Testis (tissue), 3 donors: ENCODE measurements around the gene GPR179. TPM values are rescaled to one million over a fixed set of nuclear protein-coding genes. Genes with fewer than 3 reads are reported as not detected.

Source experiments
- DNase-seq: peaks from one replicate; pipeline ENCODE4 v3.0.0-alpha.2; 2019
- H3K27ac ChIP-seq, 2 donors: fragments of 200-600 bp; sonication (generic); one replicate each; pipeline ENCODE4 v1.5.1; 2019
- H3K27me3 ChIP-seq: fragments of 200-600 bp; sonication (generic); one replicate; pipeline ENCODE4 v1.5.1; 2019
- H3K36me3 ChIP-seq: fragments of 200-600 bp; sonication (generic); one replicate; pipeline ENCODE4 v1.5.1; 2017; ENCODE audit warnings: low read depth; ENCODE audit errors: missing control alignments
- H3K4me1 ChIP-seq: fragments of 200-600 bp; sonication (generic); one replicate; pipeline ENCODE4 v1.5.1; 2019
- H3K4me3 ChIP-seq, 2 donors: fragments of 200-600 bp; sonication (generic); one replicate each; pipeline ENCODE4 v1.5.1; 2017 to 2019
- H3K9me3 ChIP-seq: fragments of 200-600 bp; sonication (generic); one replicate; pipeline ENCODE4 v1.5.1; 2017
- POLR2A ChIP-seq: fragments of 450-650 bp; IDR thresholded peaks from one replicate; pipeline ENCODE4 v1.6.1; 2017; ENCODE audit warnings: antibody characterized with exemption, mild to moderate bottlenecking, moderate library complexity
- WGBS, 2 donors: methylation state at CpG; one replicate each; pipeline ENCODE4 v1.1.5; 2018; 5-methylcytosine and 5-hydroxymethylcytosine counted together
- intact Hi-C: fragments of 100-400 bp; cut with DNase I; formaldehyde crosslinking; loops from one replicate; pipeline ENCODE4 v1.15.1; 2023; ENCODE audit warnings: low total_unique reads
- polyA plus RNA-seq: library from polyadenylated mRNA; stranded (reverse); fragments of 350-450 nt; fragmentation: Illumina TruSeq; extraction: RNeasy Lipid Tissue Mini Kit (QIAGEN cat#74804); gene quantifications from one replicate; pipeline ENCODE4 v1.2.3, GENCODE V29; 2014; ENCODE audit warnings: low read depth, low replicate concordance; ENCODE audit not compliant: insufficient read depth
- total RNA-seq, 2 donors: library from RNA; depleted of rRNA; stranded (reverse); fragments of >200 nt; gene quantifications; one replicate each; pipeline ENCODE4 v1.2.3, GENCODE V29; 2016
- TF ChIP-seq, protein P1 (sequence below), 3 experiments: fragments of 450-650 bp in 2 of 3; fragments of 200-600 bp in 1 of 3; sonication (generic) in 1 of 3; IDR thresholded peaks; one replicate each; pipeline ENCODE4 v1.5.1; 2016 to 2019; ENCODE audit warnings: antibody characterized with exemption in 3 of 3, mild to moderate bottlenecking in 2 of 3, moderate library complexity in 1 of 3

GPR179 gene
- total and polyA plus RNA-seq, 3 donors from 2014 or later = 0.61 to 1.3 (median 0.93) TPM

DNA sequence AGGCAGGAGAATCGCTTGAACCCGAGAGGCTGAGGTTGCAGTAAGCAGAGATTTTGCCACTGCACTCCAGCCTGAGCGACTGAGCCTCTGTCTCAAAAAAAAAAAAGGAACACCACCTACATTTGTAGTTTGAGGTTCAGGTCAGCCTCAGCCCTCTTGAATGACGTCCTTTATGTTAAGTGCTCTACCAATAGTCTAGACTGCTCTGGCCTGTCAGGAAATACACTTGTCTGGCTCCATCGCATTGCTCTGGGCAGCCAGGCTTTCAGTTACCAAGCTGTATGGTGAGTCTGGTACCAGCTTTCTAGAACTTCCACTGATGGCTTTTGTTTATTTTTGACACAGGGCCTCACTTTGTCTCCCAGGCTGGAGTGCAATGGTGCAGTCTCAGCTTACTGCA is 19.3 kb upstream of the GPR179 start:
- Histone ChIP-seq H3K9me3 (no peaks in the 10 kb centered on the region), H3K27ac (no peak overlapping the region), H3K36me3 (no peaks in the 10 kb centered on the region), H3K4me1 (peaks cover 8% of the 10 kb centered on the region), H3K4me3 (no peak overlapping the region), H3K27me3 (no peaks in the 10 kb centered on the region)
- 96% methylated on average over 5 of the region's 5 CpGs for WGBS, 2 donors
- intact Hi-C loops = no loop called here
- DNase-seq = no peak
- TF ChIP-seq, protein P1, sequence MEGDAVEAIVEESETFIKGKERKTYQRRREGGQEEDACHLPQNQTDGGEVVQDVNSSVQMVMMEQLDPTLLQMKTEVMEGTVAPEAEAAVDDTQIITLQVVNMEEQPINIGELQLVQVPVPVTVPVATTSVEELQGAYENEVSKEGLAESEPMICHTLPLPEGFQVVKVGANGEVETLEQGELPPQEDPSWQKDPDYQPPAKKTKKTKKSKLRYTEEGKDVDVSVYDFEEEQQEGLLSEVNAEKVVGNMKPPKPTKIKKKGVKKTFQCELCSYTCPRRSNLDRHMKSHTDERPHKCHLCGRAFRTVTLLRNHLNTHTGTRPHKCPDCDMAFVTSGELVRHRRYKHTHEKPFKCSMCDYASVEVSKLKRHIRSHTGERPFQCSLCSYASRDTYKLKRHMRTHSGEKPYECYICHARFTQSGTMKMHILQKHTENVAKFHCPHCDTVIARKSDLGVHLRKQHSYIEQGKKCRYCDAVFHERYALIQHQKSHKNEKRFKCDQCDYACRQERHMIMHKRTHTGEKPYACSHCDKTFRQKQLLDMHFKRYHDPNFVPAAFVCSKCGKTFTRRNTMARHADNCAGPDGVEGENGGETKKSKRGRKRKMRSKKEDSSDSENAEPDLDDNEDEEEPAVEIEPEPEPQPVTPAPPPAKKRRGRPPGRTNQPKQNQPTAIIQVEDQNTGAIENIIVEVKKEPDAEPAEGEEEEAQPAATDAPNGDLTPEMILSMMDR (IDR thresholded peaks at IDR 0.05) = no peak
- no peak for TF ChIP-seq POLR2A

GRCh38 chr17:38361694-38362465 is 18.1 kb upstream of the GPR179 start:
- Histone ChIP-seq H3K9me3 (no peaks in the 10 kb centered on the region), H3K27me3 (no peaks in the 10 kb centered on the region), H3K4me3 (no peak overlapping the region), H3K4me1 (peaks cover 16% of the 10 kb centered on the region), H3K36me3 (no peaks in the 10 kb centered on the region), H3K27ac (no peak overlapping the region)
- TF ChIP-seq, protein P1 (IDR thresholded peaks at IDR 0.05) = no peak
- TF ChIP-seq POLR2A = no peak
- DNase-seq = no peak
- 77 to 87% methylated on average over 5 of the region's 5 CpGs for WGBS, 2 donors
- intact Hi-C loops = no loop called here

- peaks cover 23% of the 10 kb centered on the region for H3K4me1 ChIP-seq
- WGBS, 2 donors = 52 to 72% methylated on average over 9 of the region's 9 CpGs
Observed at GRCh38 chr17:38358586-38359513, 15.1 kb upstream of the GPR179 start.

DNA sequence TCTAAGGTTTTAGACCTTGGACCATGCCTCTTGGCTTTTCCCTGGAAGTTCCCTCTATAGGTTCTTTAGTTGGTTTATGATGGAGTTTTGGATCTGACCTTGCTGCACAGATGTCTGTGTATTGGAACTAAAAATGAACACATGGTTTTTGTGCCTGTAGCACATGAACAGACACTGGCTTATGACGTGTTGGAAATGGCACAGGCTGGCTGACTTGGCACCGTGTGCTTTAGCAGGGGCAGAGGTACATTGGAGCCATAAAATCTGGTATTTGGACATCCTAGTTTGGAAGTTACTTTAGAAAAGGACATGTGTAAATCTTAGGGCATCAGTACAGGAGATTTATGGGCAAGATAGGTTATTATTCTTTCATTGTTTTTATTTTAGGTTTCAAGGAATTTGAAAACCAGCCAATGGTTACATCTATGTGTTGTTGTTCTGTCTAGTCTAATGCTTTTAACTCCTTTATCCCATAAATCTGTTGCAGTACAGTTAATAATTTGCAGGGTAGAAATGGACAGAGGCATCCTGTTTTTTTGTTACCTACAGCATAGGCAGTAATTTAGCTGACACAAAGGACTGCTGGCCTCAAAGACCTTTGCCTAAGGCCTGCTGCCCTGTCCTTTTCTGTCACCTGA is 13.8 kb upstream of the GPR179 start:
- intact Hi-C loops = no loop called here
- Histone ChIP-seq H3K27ac (no peak overlapping the region), H3K9me3 (no peaks in the 10 kb centered on the region), H3K4me3 (no peak overlapping the region), H3K27me3 (no peaks in the 10 kb centered on the region), H3K36me3 (no peaks in the 10 kb centered on the region), H3K4me1 (peaks cover 30% of the 10 kb centered on the region)
- DNase-seq = no peak
- 47 to 53% methylated on average over 2 of the region's 2 CpGs for WGBS, 2 donors
- no peak for TF ChIP-seq POLR2A

More at GRCh38 chr17:38358586-38359513, 15.1 kb upstream of the GPR179 start:
- Histone ChIP-seq H3K9me3 (no peaks in the 10 kb centered on the region), H3K36me3 (no peaks in the 10 kb centered on the region), H3K4me3 (no peak overlapping the region), H3K27ac (no peak overlapping the region), H3K27me3 (no peaks in the 10 kb centered on the region)
- TF ChIP-seq, protein P1 (IDR thresholded peaks at IDR 0.05) = no peak
- no peak for TF ChIP-seq POLR2A
- intact Hi-C loops = no loop called here
- no peak for DNase-seq

DNA sequence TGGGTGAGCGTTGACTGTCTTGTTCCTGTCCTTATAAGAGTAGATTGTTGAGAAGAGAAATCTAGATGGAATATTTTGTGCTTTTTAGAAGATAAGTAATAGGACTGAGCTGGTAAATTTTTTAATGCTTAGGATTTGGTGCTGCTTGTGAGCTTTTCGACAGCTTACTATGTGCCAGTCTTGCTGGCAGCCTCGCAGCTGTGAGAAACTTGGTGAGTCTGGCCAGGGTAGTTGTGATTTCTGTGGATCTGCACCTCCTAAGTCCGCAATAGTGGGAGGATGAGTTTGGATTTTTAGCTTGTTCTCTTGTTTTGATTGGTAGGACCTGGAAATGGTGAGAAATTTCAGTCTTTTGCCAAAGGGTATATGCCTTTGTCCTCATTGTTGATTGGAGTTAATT is 11.5 kb upstream of the GPR179 start:
- peaks cover 41% of the 10 kb centered on the region for H3K4me1 ChIP-seq
- H3K4me3 ChIP-seq = no peak overlapping the region
- no peaks in the 10 kb centered on the region for H3K27me3 ChIP-seq
- TF ChIP-seq POLR2A = no peak
- TF ChIP-seq, protein P1 (IDR thresholded peaks at IDR 0.05) = no peak
- intact Hi-C loops = no loop called here
- no peaks in the 10 kb centered on the region for H3K36me3 ChIP-seq
- no peaks in the 10 kb centered on the region for H3K9me3 ChIP-seq
- no peak overlapping the region for H3K27ac ChIP-seq
- 82 to 88% methylated on average over 4 of the region's 4 CpGs for WGBS, 2 donors
- DNase-seq = no peak
